NCI-H524 (cell line): ENCODE results near the gene CCDC8.
"Not testable (repeated sequence)": the region's sequence is repeated elsewhere in the genome, so short reads cannot be mapped to it uniquely, and the experiment has no call there.

Experiments used
- DNase-seq, 2 experiments: peaks; one replicate each; lab custom pipeline; 2025; lab: John Stamatoyannopoulos, UW

Gene CCDC8

GRCh38 chr19:46383171-46383815 lies 30.1 kb downstream of the CCDC8 start:
- DNase-seq, result no peak

GRCh38 chr19:46381756-46382345 lies 31.5 kb downstream of the CCDC8 start:
- no peak for DNase-seq

GRCh38 chr19:46381346-46381745 lies 32.0 kb downstream of the CCDC8 start:
- DNase-seq, result no peak

- no peak for DNase-seq
Observed at GRCh38 chr19:46380690-46381089, 32.7 kb downstream of the CCDC8 start.

GRCh38 chr19:46378268-46378667 lies 35.1 kb downstream of the CCDC8 start:
- DNase-seq, result no peak

- DNase-seq, result no peak
Observed at GRCh38 chr19:46376241-46377153, 36.9 kb downstream of the CCDC8 start.

GRCh38 chr19:46375476-46376067 lies 37.8 kb downstream of the CCDC8 start:
- not testable (repeated sequence) for DNase-seq

GRCh38 chr19:46374536-46375475 lies 38.6 kb downstream of the CCDC8 start:
- DNase-seq, result no peak

- DNase-seq, result peak; percentile 45 to 54
Observed at GRCh38 chr19:46373491-46374359, 39.6 kb downstream of the CCDC8 start.

- DNase-seq, result no peak
Observed at GRCh38 chr19:46372901-46373490, 40.4 kb downstream of the CCDC8 start.

- DNase-seq, result no peak
Observed at GRCh38 chr19:46371371-46371901, 41.9 kb downstream of the CCDC8 start.

- DNase-seq, result no peak
Observed at GRCh38 chr19:46369817-46370216, 43.5 kb downstream of the CCDC8 start.

GRCh38 chr19:46368116-46368515 lies 45.2 kb downstream of the CCDC8 start:
- DNase-seq, result peak; percentile 82 to 90

- DNase-seq, result peak; percentile 77 to 86
Observed at GRCh38 chr19:46367426-46367825, 45.9 kb downstream of the CCDC8 start.

- DNase-seq, result peak; percentile 80 to 87
Observed at GRCh38 chr19:46366620-46367292, 46.6 kb downstream of the CCDC8 start.

GRCh38 chr19:46365561-46365960 lies 47.8 kb downstream of the CCDC8 start:
- no peak for DNase-seq

- no peak for DNase-seq
Observed at GRCh38 chr19:46364359-46364758, 49.0 kb downstream of the CCDC8 start.

GRCh38 chr19:46361915-46362314 lies 51.4 kb downstream of the CCDC8 start:
- no peak for DNase-seq
